ENCODE data around the gene TMEM233.

The TMEM233 gene

GRCh38 chr12:119630223-119630780 is 36.7 kb downstream of the TMEM233 start:
- CTCF ChIA-PET = no interaction called here
- TF ChIP-seq, protein P1, sequence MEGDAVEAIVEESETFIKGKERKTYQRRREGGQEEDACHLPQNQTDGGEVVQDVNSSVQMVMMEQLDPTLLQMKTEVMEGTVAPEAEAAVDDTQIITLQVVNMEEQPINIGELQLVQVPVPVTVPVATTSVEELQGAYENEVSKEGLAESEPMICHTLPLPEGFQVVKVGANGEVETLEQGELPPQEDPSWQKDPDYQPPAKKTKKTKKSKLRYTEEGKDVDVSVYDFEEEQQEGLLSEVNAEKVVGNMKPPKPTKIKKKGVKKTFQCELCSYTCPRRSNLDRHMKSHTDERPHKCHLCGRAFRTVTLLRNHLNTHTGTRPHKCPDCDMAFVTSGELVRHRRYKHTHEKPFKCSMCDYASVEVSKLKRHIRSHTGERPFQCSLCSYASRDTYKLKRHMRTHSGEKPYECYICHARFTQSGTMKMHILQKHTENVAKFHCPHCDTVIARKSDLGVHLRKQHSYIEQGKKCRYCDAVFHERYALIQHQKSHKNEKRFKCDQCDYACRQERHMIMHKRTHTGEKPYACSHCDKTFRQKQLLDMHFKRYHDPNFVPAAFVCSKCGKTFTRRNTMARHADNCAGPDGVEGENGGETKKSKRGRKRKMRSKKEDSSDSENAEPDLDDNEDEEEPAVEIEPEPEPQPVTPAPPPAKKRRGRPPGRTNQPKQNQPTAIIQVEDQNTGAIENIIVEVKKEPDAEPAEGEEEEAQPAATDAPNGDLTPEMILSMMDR (conservative IDR thresholded peaks at IDR 0.05; ENCODE audit: low read depth) = no peak
- H3K27ac ChIP-seq = no peak overlapping the region
- no peak for DNase-seq (ENCODE audit: low spot score)
- POLR2A ChIA-PET (ENCODE audit: low non-redundant PET) = no interaction called here

DNA sequence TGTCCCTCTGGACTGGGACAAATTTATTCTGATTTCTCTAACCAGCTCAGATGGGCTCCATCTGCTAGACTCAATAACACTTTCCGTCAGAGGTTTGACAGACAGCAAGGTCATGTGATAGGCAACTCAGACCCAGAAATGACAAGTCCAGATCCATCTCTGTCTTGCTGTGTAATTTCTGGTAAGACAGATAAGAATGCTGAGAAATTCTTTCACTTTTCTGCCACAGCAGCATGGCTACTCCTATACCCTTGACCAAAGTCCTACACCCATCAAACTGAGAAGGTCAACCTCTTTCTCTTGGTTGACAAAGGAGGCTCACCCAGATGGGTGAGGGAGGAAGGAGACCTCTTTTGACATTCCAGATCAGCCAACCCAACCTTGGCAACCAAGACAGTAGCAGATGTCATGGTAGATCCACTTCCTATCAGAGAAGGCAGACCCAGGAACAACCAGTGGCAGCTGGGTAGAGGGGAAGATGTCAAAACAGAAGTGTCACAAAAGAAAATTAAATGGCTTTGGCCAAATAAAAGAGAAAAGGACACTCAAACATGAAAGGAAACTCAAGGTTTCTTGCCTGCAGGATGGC is 37.5 kb downstream of the TMEM233 start:
- CTCF ChIA-PET = no interaction called here
- no peak for DNase-seq (ENCODE audit: low spot score)
- POLR2A ChIA-PET (ENCODE audit: low non-redundant PET) = no interaction called here
- no peak overlapping the region for H3K27ac ChIP-seq
- TF ChIP-seq, protein P1 (conservative IDR thresholded peaks at IDR 0.05; ENCODE audit: low read depth) = no peak

DNA sequence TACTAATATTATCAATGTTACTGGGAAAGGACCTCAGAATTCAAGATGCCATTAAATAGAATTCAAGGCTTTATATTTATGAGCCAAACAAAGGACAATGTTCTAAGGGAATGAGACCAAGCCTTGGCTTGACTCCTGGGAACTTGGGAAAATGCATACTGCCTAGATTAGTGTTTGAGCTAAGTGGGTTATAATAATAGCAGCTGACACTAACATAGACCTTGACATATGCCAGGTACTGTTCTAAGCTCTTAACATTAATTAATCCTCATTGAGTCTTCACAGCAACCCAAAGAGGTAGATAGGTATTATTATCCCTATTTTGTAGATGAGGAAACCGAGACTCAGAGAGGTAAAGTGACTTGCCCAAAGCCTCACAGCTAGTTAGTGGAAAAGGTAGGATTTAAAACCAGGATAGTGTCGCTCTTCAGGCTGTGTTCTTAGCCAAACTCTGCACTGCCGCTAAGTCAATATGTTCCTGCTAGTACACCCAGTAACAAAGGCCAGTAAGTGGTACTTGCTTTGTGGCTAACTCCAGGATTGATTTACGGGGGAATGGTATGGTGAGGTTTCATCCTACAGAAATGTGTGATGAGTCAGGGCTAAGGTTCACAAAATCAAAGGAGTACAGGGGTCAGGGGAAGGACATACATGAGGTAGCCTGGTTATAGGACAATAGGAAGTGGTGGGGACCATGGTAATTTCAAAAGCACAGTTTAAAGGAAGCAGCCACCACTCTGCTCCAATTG is 38.5 kb downstream of the TMEM233 start:
- DNase-seq (ENCODE audit: low spot score) = peak; percentile 22
- CTCF ChIA-PET = no interaction called here
- no peak overlapping the region for H3K27ac ChIP-seq
- TF ChIP-seq, protein P1 (conservative IDR thresholded peaks at IDR 0.05; ENCODE audit: low read depth) = no peak
- POLR2A ChIA-PET (ENCODE audit: low non-redundant PET) = no interaction called here

DNA sequence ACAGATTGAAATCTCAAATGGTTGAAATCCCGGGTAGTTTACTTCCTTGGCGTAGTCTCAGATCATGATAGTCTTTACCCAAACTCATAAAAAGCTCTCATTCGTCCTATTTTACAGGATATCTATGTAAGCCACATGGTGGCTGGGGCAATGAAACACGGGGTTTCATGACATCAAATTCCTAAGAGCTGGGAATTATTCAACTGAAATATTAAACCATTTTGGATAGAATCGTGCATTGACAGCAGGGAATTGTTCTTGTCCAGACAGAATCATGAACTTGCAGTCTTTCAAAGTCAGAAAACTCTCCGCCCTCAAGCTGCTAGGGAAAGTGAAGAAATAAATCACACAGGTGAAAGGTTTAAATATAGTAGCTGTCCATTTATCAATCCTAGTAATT is 41.2 kb downstream of the TMEM233 start:
- no peak for DNase-seq (ENCODE audit: low spot score)
- TF ChIP-seq, protein P1 (conservative IDR thresholded peaks at IDR 0.05; ENCODE audit: low read depth) = no peak
- ChIA-PET POLR2A (ENCODE audit: low non-redundant PET) (no interaction called here), CTCF (interaction anchor here (0.7 kb wide), 1 partner anchor 10 kb away, joined by 5 read pairs; no protein-coding TSS in a partner anchor)
- no peak overlapping the region for H3K27ac ChIP-seq

DNA sequence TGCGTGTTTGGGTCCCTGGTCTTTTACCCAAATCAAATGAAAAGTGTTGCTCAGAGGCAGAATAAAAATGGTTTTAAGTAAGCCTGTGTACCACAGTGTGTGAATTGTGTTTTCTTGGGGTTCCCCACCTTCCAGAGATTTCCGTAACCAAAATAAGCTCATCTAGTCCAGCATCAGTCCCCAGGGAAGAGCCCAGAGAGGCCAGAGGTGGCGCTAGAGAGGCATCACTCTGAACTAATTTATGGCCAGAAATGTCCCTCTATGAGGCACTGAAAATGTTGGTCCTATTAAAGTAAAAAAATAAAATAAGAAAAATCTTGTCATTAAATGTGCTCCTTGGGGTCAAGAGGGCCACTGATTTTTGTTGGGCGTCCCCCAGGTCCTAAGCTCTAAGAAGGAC is 49.4 kb downstream of the TMEM233 start:
- POLR2A ChIA-PET (ENCODE audit: low non-redundant PET) = no interaction called here
- CTCF ChIA-PET = interaction anchor here (0.6 to 0.7 kb wide), 2 partner anchors 130 to 483 kb away, joined by 3 read pairs; no protein-coding TSS in a partner anchor
- DNase-seq (ENCODE audit: low spot score) = no peak
- H3K27ac ChIP-seq = no peak overlapping the region
- TF ChIP-seq, protein P1 (conservative IDR thresholded peaks at IDR 0.05; ENCODE audit: low read depth) = no peak

GRCh38 chr12:119644930-119645329 is 51.4 kb downstream of the TMEM233 start:
- DNase-seq (ENCODE audit: low spot score) = no peak
- POLR2A ChIA-PET (ENCODE audit: low non-redundant PET) = no interaction called here
- TF ChIP-seq, protein P1 (conservative IDR thresholded peaks at IDR 0.05; ENCODE audit: low read depth) = no peak
- CTCF ChIA-PET = interaction anchor here (0.5 kb wide), 1 partner anchor 10 kb away, joined by 5 read pairs; no protein-coding TSS in a partner anchor
- no peak overlapping the region for H3K27ac ChIP-seq

Measured in RWPE1 (cell line).